Measurements from ENCODE around the gene NECTIN3. TPM values are rescaled to one million over a fixed set of nuclear protein-coding genes. Genes with fewer than 3 reads are reported as not detected.

NECTIN3 gene
- total and polyA plus RNA-seq, 2 experiments from 2014 or later, result 16.1 to 22.8 TPM

- TF ChIP-seq CTCF (IDR thresholded peaks at IDR 0.05; ENCODE audit: low read depth, low read length), result no peak
- DNase-seq (ENCODE audit: low read depth in 1 of 2, low spot score in 1 of 2), result no peak
- Histone ChIP-seq H3K4me3 (no peak overlapping the region), H3K4me1 (ENCODE audit: low read depth) (peaks cover 11% of the 10 kb centered on the region), H3K9me3 (ENCODE audit: low read depth) (no peaks in the 10 kb centered on the region), H3K27me3 (no peaks in the 10 kb centered on the region), H3K36me3 (peaks cover 9% of the 10 kb centered on the region), H3K27ac (peak overlapping the region; percentile 66)
Observed at GRCh38 chr3:111194048-111194447, 122.4 kb downstream of the NECTIN3 start.

GRCh38 chr3:111197485-111197884 lies 125.9 kb downstream of the NECTIN3 start:
- no peak for DNase-seq (ENCODE audit: low read depth in 1 of 2, low spot score in 1 of 2)
- no peak overlapping the region for H3K4me3 ChIP-seq
- H3K36me3 ChIP-seq, result peaks cover 9% of the 10 kb centered on the region

DNA sequence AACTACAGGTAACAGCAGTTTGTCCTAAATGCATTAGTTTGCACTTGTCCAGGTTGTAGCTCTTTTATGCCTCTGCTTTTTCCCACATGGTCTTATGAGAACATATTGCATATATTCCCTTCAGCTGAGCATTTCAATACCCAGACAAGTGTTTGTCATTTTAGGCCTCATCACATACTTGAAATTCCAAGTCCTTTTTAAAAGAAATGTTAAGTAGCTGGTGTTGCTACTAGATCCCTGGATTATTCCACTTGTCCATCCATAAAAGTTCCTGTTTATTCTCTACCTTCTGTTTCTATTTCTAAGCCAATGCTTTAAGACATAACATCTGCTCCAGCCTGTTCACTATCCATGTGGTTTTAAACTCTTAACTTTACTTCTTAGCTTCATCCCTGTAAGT lies 128.4 kb downstream of the NECTIN3 start:
- no peaks in the 10 kb centered on the region for H3K4me1 ChIP-seq (ENCODE audit: low read depth)
- no peaks in the 10 kb centered on the region for H3K27me3 ChIP-seq
- TF ChIP-seq CTCF (IDR thresholded peaks at IDR 0.05; ENCODE audit: low read depth, low read length), result no peak
- no peak overlapping the region for H3K27ac ChIP-seq
- no peak overlapping the region for H3K4me3 ChIP-seq
- no peaks in the 10 kb centered on the region for H3K9me3 ChIP-seq (ENCODE audit: low read depth)
- DNase-seq (ENCODE audit: low read depth in 1 of 2, low spot score in 1 of 2), result no peak
- H3K36me3 ChIP-seq, result peaks cover 6% of the 10 kb centered on the region

More at GRCh38 chr3:111197485-111197884, 125.9 kb downstream of the NECTIN3 start:
- Histone ChIP-seq H3K4me1 (ENCODE audit: low read depth) (peaks cover 11% of the 10 kb centered on the region), H3K27ac (no peak overlapping the region), H3K9me3 (ENCODE audit: low read depth) (no peaks in the 10 kb centered on the region), H3K27me3 (no peaks in the 10 kb centered on the region)
- TF ChIP-seq CTCF (IDR thresholded peaks at IDR 0.05; ENCODE audit: low read depth, low read length), result no peak

DNA sequence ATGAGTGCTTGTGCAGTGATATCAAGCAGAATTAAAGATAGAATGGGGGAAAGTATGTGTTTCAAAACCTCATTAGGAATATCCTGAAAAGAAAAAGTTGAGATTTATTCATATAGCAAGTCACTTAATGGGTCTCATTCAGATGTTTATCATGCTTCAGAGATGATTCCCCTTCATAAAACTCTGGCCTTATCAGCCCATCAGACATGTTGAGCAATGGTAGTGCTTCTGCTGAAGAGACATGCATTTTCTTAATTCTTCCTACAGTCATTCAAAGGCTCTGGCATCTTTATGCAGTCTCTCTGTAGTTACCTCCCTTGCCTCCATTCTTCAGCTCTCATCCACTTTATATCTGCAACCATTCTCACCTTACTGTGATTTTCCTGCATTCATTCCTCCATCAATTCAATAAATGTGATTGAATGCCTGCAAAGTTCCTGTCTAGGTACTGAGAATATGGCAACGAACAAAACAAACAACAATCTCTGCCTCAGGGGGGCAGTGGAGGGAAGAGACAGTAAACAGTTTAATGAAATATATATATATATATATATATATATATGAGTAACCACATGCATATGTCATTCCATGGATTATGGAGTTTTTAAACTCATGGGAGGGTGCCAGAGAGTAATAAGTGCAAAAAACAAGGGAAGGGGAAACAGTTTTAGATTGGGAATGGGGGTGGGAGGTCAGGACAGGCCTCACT lies 138.5 kb downstream of the NECTIN3 start:
- H3K27me3 ChIP-seq, result no peaks in the 10 kb centered on the region
- H3K27ac ChIP-seq, result no peak overlapping the region
- no peak for TF ChIP-seq CTCF (IDR thresholded peaks at IDR 0.05; ENCODE audit: low read depth, low read length)
- H3K36me3 ChIP-seq, result no peaks in the 10 kb centered on the region
- H3K4me3 ChIP-seq, result no peak overlapping the region
- H3K9me3 ChIP-seq (ENCODE audit: low read depth), result no peaks in the 10 kb centered on the region
- H3K4me1 ChIP-seq (ENCODE audit: low read depth), result no peaks in the 10 kb centered on the region
- DNase-seq (ENCODE audit: low read depth in 1 of 2, low spot score in 1 of 2), result no peak

GRCh38 chr3:111210866-111211564 lies 139.4 kb downstream of the NECTIN3 start:
- TF ChIP-seq CTCF (IDR thresholded peaks at IDR 0.05; ENCODE audit: low read depth, low read length), result no peak
- H3K27ac ChIP-seq, result no peak overlapping the region
- H3K4me1 ChIP-seq (ENCODE audit: low read depth), result no peaks in the 10 kb centered on the region
- H3K27me3 ChIP-seq, result no peaks in the 10 kb centered on the region
- no peak overlapping the region for H3K4me3 ChIP-seq
- H3K36me3 ChIP-seq, result no peaks in the 10 kb centered on the region
- H3K9me3 ChIP-seq (ENCODE audit: low read depth), result no peaks in the 10 kb centered on the region
- DNase-seq (ENCODE audit: low read depth in 1 of 2, low spot score in 1 of 2), result no peak

Data from cardiac muscle cell (in vitro differentiated cells and primary cell).